Measurements from ENCODE around the gene PHF1.
A peak's percentile ranks its signal among the peaks of the same experiment; 100 is the strongest.

The PHF1 gene

DNA sequence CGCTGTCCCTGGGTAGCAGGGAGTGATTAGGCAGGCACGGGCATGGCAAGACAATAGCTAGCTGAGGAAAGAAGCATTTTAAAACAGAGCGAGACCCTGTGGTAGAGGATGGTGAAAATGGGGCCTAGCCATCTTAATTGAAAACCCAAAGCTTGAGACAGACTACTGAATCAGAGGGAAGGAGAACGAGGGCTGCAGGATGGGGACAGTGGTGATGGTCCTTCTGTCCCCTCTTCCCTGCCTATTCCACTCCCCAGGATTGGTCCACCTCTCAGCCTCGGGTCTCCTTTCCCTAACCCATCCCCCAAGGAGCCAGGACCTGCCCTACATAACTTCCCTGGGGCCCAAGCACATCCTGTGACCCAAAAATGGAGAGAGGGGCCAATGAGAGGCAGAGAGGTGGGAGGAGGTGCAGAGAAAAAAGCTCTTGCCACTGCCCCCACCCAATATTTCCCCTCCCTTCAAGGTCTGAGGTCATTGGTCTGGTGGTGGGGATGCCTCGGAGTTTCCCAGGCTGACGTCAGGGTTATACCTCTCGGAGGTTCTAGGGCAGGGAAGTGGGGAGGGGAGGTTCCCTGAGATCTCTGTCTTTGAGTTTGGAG, 8.0 kb downstream of the PHF1 start:
- no peak for DNase-seq

DNA sequence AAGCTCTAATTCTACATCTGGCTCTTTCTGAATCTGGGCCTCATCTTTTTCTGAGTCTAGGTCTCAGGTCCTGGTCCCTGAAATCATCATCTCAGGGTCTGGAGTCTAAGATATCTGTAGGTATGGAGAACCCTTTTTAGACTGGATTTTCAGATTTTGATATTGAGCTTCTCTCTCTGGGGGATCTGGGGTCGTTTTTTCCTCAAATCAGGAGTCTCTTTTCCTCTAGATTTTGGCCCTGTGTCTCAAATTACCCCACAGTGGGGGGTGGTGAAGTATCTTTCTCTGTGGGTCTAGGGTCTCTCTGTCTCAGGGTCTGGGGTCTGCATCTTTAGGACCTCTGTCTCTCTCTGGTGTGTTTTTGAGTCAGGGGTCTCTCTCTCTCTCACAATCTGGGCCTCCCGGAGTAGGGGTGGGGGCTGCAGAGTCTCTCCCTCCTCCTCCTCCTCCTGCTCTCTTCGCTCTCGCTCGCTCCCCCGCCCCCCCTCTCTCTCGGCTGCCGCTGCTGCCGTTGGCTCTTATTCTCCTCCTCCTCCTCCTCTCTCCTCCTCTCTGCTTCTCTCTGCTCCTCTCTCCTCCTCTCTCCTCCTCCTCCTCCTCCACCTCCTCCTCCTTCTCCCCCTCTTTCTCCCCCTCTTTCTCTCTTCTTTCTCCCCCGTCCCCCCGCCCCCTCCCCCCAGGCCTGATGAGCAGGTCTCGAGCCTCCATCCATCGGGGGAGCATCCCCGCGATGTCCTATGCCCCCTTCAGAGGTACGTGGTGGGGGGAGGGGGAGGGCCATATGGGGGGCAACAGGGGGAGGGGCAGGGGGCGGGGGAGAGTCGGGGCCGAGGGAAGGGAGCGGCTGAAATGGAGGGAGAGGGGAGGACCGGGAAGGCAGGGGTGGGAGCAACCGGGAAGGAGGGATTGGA, 9.0 kb downstream of the PHF1 start, which contains the start of gene SYNGAP1:
TSS of gene SYNGAP1 (plus strand) at position 486 of the 911 bp plus-strand sequence. CDS start at position 686, 200 bp downstream.
- DNase-seq: peak; percentile 26

DNA sequence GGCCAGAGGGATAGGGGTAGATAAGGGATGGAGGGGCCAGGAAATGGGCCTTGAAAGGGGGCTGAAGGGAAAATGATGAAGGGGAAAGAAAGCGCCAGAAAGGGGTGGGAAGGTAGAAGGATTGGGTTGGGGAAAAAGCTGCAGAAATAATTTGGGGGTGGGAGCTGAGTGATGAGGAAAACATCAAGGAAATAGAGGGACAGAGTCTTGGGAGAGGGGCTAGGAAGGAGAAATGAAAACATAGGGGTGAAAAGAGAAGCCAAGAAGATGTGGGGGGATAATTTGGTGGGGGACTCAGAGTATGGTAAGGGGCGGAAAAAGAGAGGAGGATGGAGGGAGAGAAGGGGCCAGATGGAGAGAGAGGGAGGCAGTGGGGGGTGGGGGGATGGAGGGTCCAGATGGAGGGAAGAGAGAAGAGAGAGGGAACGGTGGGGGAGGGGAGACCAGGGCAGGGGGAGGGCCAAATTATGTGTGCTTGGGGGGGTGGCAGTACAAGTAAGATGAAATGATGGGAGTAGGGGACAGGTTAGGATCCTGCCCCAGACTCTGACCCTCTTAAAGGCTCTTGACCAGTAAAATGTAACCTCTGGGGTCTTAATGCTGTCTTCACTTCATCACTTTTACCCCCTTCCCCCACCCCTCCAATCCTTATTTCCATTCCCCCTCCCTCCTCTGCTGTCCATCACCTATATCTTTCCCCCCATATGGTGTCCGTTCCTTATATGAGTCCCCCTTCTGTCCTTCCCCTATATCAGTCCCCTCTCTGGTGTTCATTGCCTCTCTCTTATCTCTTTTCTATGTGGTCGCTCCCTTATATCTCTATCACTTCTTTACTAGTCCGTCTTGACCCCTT, 9.9 kb downstream of the PHF1 start:
- peak; percentile 64 for DNase-seq

DNA sequence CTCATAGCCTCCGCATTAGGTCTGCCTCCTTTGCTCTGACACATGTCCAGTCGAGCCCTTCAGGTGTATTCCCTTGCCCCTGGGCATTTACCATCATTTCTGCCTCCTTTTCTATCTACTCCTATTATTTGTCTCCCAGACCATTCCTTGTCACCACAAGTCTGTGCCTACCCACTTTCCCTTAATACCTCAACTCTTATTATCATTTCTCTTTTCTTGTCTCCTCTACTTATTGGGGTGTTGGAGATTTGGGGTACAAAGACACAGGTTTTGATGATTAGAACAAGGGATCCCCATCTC, 10.5 kb downstream of the PHF1 start:
- DNase-seq: no peak

DNA sequence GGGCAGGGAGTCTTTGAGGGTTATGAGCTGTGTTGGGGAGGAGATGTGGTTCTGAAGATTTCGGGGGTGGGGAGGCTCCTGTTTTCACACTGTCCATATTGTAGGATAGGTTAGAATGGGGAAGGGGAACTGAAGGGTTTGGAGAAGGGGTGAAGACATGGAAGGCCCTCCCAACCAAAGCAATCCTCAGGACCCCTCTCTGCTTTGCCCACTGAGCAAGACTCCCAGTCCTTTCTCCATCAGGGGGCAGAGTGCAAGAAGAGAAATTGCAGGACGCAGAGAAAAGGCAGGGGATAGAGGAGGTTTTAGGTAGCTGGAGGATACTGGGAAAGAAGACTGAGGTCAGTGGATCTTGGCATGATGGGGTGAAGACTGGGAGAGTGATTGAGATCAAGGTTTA, 13.0 kb downstream of the PHF1 start:
- DNase-seq: no peak

DNA sequence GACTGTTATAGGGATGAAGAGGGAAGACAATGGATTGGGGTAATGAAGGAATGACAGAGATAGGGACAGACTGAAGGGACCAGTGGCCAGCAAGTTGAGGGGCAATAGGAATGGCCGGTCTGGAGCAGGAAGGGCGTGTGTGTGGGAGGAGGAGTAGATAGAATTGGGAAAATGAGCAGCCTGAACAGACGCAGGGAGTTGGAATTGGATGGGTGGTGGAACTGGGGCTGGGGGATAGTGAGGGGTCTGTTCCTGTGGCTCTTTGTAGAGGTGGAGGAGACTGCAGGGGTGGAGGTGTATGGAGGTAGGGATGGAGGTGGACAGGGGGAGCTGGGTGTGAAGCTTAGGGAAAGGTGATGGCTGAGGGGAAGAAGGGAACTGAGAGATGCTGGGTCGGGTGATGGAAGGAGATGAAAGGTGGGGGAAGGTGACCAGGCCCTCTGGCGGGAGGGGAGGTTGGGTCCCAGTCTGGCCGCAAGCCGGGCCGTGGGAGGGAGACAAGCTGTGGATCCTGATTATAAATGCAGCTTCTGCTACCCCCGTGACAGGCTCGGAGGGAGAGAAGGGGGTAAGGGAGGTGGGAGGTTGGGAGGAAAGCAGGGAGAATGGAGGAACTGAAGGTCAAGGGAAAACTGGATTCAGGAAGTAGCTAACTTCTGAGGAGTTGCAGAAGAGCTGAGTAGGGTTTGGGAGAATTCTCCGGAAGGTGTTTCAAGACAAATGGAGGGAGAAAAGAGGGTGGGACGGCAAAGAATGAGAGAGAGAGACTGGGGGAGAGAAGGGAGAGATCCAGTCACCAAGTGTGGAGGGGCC, 14.2 kb downstream of the PHF1 start:
- DNase-seq: no peak

DNA sequence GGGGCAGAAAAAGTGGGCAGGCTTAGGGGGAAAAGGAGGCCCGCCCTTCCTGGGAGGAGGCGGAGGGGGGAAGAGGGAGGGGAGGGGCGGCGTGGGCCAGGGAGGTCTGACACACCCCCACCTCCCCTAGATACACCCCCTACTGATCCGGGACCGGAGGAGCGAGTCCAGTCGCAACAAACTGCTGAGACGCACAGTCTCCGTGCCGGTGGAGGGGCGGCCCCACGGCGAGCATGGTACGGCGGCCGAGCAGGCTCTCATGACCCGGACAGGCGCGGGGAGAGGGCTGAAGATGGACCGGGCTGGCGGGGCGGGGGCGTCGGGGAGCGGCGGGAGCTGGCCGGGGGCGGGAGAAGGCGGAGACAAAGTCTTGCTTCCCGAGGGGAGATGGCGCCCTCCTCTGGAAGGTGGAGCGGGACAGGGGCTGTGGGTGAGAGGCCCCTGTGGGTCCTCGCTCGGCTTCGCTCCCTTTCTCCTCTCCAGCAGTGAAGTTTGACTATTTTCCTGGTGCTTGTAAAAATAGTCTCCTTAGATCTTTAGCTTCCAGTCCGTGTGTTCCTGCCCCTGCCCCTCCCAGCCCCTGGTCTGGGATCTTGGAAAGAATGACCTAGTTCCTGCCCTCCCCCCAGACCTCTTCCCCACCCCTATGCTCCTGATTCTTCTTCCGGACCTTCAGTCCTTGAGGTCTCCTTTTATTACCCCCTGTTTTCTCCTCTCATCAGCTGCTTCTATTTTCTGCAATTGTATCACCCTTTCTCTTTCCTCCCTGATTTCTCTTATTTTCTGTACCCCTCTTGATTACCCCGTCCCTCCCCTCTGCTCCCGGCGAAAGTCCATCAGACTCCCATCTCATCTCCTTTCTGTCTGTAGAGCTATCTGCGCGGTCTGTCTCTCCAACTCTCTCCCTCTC, 15.1 kb downstream of the PHF1 start:
- peak; percentile 45 for DNase-seq

DNA sequence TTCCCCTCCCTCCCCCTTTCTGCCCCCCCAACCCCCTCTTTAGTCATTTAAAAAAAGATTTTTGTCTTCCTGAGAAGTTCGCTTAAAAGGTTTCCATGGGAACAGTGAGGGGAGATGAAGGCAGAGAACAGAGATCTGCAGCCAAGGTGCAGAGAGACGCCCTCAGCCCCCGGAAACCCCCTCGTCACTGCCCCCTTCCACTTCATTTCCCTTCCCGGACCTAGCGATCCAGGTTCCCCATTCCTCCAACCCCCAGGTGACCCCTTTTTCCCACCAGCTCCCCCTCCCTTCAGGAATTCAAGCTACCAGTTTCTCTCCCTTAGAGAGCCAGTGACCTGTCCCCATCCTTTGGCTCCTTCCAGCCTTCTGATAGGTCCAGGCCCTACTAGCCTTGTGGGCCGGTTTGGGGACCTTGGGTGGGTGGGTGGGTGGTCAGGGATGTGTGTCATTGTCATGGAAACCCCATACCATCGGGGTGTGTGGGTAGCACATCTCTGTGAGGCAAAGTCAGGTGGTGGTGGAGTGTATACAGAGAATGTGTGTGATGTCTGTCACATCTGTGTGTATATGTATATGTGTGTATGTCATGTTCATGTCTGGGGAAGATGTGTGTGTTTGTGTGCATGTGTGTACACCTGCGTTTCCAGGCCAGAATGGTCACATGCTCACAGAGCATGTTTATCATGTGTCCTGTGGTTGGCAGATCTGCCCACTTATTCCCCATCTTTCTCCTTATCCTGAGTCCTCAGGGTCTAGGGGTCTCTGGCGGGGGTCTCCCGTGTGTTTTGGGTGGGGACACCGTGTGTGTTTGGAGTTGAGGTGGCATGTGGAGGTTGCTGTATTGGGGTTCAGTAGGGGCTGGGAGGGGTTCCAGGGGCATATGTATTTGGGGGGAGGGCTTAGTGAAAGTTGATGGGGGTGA, 16.0 kb downstream of the PHF1 start:
- no peak for DNase-seq

DNA sequence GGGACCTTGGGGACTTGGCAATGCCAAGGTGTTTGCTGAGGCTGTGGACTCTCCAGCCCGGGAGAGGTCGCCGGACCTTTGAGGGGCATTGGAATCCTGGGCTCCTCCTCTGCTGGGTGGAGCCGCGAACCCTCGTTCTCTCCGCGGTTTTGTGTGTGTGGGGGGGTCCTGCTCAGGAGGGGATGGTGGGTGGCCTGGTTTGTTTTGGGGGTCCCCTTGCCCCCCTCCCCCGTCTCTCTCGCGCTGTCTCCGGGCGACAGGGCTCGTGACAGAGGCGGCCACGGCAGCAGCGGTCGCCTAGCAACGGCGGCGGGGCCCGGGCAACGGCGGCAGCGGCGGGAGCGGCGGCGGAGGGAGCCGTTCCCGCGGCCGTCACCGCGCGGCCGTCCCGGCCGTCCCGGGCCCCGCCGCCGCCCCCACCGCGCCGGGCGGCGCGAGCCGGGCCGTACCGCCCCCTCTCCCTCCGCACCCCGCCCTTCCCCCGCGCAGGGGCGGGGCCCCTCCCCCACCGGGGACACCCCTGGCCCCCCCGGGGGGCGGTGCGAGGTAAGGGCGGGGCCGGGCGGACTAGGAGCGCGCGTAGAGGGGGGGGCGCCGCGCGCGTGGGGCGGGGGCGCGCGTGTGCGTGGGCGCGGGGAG, 16.9 kb downstream of the PHF1 start:
- no peak for DNase-seq

DNA sequence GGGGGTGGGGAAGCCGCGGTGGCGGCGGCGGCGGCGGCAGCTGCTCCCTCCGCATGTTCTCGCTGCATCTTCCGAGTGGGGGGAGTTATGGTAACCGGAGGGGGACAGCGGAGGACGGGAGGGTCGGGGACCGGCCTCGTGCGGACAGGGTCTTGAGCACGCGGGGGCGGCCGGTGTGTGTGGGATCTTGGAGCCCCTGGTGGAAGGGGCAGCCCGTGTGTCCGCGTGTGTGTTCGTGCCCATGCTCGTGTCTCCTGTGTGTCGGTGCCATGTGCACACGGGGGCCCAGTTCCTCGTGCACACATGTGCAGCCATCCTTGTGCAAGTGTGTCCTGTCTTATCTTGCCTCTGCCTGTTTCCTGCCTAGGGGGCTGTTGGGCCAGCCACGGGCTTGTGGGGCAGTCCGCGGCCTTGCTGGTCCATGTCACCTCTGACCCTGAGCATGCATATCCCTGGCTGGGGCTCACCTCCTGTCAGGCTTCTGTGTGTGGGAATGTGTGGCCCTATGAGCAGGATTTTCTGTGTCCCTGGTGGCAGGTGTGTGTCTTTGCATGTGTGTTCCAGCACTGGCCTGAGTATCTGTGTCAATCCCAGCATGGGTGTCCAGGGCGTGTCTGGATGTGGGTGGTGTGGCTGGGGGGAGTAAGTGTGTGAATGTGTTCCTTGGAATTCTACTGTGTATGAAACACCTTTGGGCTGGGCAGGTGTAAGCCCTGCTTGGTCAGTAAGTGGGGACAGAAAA, 17.6 kb downstream of the PHF1 start:
- no peak for DNase-seq

DNA sequence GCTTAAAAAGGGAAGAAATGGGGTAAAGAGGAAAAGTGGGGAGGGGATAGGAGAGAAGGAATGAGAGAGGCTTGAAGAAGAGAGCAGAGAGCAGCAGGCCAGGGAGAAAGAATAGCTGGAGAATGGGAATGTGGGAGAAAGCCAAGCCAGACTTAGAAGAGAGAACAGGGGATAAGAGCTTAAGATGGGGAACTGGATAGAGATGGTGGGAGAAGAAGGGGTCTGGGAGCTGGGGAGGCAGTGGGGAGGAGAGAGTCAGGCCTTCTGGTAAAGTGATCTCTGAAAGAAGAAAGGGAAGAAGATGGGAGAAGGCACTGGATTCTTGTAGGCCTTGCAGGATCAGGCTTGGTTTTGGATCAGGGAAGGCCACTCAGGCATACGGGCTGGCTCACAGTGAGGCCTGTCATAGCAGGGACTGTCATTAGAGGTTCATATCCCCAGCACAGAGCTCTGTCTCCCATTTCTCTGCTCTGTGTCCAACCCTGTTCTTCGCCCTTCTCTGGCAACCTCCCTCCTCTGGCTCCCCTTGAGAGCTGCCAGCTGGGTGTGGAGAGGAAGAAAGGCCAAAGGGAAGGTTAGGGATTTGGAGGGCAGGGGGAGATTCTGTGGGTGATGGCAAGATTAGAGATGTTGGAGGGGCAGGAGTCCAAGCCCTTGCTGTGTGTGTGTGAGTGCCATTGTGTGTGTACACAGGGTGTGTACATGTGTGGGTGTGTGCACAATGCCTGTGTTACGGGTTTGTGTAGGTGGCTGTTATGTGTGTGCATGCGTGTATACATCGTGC, 18.3 kb downstream of the PHF1 start:
- no peak for DNase-seq

DNA sequence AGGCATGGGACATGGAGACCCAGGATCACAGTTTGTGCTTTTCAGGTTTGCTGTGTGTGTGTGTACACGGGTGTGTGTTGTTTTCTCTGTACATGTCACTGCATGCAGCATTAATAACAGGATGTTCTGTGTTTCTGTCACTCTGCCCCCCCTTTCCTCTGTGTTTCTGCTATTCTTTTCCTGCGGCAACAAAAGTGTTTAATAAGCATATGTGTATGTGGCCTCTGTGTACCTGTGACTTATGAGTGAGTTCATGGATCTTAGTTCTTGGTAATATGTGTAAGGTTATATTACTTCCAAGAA, 18.9 kb downstream of the PHF1 start:
- DNase-seq: no peak

DNA sequence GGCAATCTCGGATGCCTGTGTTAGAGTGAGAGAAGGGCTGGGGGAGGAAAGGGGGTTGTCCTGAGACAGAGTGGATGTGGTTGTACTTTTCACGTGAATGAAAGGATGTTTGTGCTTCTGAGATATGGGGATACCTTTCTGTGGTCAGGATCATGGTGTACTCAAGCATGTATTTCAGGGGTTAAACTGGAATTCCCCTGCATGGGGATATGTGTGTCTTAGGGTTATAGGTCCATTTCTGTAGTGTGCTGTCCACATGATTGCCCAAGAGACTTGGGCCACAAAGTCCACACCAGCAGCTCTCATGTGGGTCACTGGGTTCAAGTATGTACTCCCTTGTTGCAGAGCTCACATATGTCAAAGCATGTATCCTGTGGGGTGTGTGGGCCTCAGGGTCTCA, 19.5 kb downstream of the PHF1 start:
- DNase-seq: no peak

DNA sequence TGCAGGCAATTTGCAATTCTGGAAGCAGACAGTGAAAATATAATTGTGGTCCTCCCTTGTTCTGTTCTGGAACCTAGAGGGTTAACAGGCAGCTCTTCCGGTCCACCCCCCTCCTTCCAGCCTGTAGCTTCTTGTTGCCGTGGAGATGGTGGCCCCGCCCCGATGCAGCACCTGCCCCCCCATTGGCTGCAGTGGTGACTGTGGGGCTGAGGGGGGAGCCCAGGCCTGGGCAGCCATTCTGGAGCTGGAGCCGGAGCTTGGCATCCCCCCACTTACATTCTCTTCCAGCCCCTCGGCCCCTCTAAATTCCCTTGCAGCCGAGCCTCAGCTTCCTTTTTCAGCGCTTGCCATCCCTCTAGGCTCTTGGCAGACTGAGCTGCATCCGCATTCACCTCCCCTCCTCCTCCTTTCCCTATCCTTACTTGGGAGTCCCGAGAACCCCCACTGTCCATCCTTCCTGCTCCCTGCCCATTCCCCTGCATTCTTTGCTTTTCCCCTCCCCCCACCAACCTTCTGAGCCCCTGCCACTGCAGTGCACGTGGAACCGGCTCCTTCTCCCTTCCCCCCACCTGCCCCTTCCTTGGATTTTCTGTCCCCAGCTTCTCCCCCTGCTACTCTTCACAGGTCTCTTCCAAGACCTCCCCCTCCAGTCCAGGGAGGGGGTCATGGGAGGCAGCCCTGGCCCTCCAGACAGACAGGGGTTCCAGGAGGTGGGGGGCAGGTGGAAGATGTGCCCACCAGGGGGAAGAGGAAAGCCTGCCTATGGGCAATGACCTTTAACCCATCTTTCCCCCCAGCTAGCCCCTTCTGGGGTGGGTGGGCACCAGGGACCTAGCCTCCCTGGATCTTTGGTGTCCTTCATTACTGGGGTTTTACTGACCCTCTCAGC, 20.4 kb downstream of the PHF1 start:
- DNase-seq: no peak

DNA sequence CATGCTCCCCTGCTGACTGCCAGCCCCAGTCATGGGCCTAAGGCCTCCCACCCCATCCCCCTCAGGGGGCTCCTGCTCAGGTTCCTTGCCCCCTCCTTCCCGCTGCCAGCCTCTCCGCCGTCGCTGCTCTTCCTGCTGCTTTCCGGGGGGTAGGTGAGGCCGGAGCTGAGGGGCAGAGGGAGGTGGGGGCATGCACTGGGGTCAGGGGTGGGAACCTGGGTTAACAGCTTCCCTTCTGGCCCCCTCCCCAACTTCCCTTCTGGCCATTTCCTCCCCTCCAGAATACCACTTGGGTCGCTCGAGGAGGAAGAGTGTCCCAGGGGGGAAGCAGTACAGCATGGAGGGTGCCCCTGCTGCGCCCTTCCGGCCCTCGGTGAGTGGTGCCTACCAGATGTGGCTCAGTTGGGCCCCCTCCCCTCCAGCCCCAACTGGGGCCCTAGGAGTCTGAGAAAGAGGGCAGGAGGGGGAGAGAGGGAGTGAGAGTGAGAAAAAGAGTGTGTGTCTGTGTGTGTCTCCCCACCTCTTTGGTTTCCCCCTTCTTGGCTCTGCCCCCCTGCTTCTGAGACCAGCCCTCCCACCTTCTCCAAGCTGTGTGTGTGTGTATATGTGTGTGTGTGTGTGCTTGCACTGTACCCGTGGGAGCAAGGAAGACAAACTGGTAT, 21.2 kb downstream of the PHF1 start:
- no peak for DNase-seq

DNA sequence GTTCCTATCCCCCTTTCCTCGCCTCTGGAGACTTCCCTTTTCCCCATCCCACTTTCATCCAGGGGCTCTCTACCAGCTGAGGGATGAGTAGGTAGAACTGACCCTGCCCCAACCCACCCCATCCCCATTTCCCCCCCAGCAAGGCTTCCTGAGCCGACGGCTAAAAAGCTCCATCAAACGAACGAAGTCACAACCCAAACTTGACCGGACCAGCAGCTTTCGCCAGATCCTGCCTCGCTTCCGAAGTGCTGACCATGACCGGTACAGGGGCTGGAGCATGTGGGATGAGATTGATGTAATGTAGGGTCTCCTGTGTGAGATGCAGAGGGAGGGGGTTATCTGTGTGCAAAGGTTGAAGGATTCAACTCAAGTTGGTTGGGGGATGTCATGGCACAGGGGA, 21.7 kb downstream of the PHF1 start:
- no peak for DNase-seq

DNA sequence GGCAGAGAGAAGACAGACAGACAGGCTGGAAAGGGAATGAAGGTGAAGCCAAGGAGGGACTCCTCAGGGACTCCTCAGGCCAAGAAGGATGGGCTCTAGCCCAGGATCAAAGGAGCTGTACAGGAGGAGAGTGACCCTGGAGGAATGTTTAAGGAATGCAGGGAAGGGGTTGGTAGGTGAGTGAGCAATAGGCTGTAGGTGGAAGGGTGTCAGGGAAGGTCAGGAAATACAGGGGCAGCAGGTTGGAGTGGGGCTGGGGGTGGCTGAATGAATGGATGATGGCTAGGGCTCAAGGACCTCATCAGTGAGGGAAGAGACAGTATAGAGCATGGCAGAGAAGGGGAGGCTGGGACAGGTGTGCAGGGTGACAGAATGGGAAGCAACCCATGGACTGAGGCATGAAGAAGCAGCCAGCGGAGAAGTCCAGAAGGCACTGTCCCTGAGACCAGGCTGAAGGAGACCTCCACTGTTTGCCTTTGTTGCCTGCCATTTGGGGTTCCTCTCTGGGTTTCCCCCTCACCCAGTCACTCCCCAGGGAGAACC, 22.3 kb downstream of the PHF1 start:
- DNase-seq: no peak
